HG03025 (cell line): ENCODE measurements around the gene MRC2.
"Not testable (repeated sequence)": the region's sequence is repeated elsewhere in the genome, so short reads cannot be mapped to it uniquely, and the experiment has no call there.

Experiments
- ATAC-seq: cut with Tn5 transposase; IDR thresholded peaks from one replicate; pipeline ENCODE4 v1.9.1; 2021; ENCODE audit warnings: mild to moderate bottlenecking, moderate library complexity; ENCODE audit not compliant: unreplicated experiment, low FRiP score

Gene MRC2

DNA sequence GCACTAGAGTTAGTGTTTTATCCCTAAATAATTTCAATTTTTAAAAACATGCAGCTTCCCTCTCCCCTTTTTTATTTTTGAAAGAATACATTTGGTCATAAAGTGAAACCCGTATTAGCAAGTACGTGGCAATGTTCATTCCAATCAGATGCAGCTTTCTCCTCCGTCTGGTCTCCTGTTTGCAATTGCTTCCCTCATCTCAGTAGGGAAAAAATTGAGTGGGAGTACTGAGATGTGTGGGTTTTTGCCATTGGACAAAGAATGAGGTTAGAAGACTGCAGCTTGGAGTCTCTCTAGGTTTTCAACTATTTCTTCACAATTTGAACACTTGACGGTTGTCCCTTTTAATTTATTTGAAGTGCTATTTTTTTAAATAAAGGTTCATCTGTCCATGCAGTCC, 14.4 kb upstream of the MRC2 start:
- not testable (repeated sequence) for ATAC-seq

- no peak for ATAC-seq
Measured at GRCh38 chr17:62614142-62614541, 13.3 kb upstream of the MRC2 start.

- ATAC-seq, result no peak
Measured at GRCh38 chr17:62615503-62615902, 12.0 kb upstream of the MRC2 start.

DNA sequence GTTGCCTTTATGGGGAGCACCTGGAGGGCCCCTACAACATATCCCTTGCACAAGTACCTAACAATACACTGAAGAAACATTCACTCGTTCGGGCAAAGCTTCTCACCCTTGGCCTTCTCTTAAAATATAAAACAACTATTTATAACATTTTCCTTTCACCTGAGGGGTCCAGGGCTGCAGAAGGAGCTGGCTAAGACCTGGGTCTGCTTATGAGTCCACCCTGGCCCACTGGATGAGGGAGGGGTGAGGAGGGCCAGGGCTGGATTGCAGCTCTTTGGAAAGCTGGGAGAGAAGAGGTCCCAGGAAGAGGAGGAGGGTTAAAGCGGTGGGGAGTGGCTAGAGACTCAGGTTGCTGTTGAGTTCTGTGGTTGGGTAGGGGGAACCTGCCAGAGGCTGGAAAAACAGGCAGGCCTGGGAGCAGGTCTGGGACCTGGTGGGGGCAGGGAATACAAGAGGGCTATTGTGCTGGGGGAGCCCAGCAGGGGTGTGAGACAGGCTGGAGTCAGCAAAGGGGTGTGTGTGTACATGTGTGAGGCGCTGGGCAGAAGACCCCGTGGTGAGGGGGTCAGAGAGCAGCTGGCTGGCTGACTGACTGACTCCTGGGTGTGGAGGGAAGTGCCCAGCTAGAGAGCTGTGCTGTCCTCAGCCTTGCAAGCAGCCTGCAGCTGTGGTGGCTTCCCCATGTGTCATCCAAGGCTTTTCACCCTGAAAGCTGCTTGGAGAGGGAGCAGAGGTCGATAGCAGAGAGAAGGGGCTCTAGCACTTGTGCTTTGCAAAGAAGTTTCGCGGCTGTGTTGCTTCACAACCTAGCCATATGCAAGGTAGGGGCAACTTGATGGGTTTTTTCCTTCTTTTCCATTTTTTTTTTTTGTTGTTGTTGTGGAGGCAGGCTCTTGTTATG, 10.2 kb upstream of the MRC2 start:
- ATAC-seq, result no peak

DNA sequence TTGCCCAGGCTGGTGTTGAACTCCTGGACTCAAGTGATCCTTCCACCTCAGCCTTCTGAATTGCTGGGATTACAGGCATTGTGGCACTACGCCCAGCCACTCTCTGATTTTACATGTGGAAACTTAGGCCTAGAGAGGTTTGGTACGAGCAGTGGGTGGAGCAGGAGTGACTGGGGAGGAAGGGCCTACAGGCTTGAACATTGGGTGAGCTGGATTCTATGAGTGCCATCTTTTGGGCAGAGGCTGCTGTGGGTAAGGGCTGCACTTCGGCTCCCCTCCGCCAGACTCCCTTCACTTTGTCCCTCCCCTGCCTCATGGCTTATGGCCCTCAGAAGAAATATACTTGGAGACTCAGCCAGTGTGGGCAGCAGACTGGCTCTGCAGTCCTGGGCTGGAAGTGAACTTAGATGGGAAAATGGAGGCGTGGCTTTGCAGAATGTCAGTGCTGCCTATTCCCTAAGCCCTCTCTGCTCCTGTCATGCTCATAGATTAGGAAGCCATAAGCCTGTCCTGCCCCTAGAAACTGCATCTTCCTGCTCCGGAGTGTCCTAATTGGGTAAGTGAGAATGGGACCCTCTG, 9.5 kb upstream of the MRC2 start:
- ATAC-seq, result no peak

GRCh38 chr17:62618647-62619416, 8.6 kb upstream of the MRC2 start:
- no peak for ATAC-seq

DNA sequence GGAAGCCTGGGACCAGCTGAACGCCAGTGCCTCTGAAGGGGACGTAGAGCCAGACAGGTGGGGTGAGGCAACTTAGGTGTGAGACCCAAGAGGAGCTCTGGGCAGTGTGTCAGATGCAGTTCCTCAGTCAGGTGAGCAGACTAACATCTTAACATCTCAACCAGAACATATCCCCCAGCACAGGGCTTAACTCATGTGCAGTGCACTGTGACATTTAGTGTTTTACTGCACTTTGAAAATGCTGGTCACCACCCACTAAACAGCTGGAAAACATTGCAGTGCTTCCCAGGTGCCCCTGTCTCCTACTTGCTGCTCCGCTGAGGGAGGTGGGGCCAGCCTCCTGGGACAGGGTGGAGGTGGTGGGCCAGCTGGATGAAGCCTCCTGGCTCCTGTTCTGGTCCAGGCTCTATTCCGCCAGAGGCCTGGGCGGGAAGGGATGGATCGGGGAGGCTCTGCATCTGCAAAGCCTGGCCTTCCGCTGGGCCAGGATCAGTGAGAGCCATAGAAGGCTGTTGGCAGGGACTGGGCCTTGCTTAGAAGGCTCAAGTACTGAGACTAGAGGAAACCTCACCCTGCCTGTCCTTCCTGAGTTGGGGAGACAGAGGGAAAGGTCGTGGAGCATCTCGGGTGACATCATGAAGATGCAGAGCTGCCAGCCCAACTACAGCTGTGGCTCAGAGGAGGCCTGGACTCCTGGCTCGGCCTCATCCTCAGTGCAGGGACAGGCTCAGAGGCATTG, 7.9 kb upstream of the MRC2 start:
- ATAC-seq, result no peak

- ATAC-seq, result no peak
Measured at GRCh38 chr17:62621223-62621622, 6.2 kb upstream of the MRC2 start.

GRCh38 chr17:62625184-62625869, 2.1 kb upstream of the MRC2 start:
- no peak for ATAC-seq

DNA sequence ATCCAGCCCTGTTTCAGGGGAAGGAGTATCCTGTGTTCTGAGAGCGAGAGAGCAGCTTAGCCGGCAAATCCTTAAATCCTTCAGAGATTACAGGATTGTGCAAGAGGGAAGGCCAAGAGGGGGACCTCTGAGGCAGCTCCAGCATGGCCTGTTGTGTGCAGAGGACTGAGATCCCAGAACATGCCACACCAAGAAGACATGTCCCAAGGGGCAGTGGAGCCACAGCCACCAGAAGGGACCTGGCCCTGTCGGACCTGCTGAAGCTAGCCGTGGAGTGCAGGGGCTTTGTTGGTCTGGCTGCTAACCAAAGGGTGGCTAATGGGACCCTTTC, 1.6 kb upstream of the MRC2 start:
- no peak for ATAC-seq

DNA sequence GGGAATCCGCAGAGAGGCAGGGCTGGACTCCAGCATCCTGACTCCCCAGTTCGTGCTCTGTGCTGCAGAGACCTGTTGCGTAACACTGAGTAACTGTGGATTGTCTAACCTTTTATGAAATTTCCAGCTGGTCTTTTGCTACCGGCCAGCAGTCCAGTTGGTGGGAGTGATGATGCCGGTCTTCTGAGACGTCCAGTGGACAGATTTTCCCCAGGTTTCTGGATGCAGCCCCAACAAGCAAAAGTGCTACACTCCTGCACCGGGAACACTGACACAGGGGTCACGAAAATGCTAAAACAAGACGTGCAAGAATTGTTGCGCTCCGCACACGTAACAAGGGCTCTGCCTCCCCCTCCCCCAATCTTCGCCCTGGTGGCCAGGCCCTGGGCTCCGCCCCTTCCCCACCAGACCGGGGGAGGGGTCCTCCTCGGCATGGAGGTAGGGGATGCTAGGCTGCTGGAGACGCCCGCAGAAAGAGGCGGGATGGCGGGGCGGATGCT, 701 bp upstream of the MRC2 start:
- ATAC-seq, result no peak

DNA sequence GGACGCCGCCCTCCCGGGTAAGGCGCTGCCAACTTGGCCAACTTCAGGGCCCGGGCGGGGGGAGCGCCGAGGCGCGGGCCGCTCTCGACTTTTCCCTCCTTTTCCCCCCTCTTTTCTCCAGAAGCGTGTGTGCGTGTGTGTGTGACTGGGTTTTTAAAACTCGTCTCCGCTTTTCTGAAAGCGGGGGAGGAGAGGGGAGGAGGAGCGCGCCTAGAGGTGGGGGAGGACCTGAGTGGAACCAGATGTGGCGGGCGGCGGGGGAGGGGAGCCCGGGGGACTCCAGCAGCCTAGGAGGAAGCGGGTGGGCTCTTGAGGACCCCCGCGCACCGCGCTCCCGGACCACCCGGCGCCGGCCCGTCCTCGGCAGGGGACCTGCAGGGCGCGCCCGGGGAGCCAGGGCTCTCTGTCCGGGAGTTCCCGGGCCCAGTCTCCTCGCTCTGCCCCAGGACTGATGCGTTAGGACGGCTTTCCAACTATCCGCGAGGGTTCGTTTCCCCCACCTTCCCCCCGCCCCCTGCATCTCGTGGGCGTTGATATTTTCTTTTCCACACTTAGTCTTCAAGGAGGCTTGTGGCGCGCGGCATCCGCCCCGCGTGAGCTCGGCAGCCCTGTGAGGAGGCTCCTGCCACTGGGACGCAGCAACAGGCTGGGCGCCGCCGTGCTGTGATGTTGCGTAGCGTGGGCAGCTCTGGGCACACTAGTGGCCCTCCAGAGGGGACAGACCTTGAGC, 599 bp downstream of the MRC2 start:
- ATAC-seq, result peak; percentile 23

GRCh38 chr17:62628831-62629555, 1.5 kb downstream of the MRC2 start:
- ATAC-seq, result no peak

DNA sequence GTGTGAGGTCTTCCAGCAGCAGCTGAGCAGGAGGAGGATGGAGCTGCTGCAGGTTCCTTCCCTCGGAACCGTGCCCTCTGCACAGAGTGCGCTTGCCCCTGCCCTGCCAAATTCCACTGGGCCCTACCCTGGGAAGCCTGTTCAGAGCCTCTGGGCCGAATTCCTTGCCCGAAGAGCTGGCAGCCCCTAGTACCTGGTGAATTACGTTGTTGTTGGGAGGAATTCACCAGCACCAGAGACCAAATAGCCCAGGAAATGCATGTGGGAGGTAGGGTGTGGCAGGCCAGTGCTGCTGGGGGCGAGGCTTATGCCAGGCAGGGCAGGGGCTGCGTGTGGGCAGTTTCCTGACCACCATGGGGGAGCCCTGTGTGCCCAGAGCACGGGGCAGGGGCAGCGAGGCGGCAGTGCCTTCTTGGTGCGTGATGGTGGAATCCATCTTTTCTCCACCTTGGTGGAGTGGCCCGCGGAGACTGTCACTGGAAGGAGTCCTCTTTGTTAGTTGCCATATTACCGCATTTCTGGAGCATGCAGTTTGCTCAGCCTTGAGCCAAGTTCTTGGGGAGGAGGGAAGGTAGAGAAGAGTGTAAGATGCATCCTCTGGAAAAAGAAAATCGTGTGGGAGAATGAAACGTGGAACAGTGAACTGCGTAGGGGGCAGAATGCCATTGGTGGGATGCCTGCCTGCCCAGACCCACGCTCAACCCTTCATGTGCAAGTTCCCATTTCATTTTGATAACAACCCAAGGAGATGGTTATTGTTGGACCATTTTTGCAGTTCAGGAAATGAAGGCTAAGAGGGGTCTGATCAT, 2.3 kb downstream of the MRC2 start:
- ATAC-seq, result no peak

GRCh38 chr17:62630365-62631085, 3.1 kb downstream of the MRC2 start:
- ATAC-seq, result no peak

DNA sequence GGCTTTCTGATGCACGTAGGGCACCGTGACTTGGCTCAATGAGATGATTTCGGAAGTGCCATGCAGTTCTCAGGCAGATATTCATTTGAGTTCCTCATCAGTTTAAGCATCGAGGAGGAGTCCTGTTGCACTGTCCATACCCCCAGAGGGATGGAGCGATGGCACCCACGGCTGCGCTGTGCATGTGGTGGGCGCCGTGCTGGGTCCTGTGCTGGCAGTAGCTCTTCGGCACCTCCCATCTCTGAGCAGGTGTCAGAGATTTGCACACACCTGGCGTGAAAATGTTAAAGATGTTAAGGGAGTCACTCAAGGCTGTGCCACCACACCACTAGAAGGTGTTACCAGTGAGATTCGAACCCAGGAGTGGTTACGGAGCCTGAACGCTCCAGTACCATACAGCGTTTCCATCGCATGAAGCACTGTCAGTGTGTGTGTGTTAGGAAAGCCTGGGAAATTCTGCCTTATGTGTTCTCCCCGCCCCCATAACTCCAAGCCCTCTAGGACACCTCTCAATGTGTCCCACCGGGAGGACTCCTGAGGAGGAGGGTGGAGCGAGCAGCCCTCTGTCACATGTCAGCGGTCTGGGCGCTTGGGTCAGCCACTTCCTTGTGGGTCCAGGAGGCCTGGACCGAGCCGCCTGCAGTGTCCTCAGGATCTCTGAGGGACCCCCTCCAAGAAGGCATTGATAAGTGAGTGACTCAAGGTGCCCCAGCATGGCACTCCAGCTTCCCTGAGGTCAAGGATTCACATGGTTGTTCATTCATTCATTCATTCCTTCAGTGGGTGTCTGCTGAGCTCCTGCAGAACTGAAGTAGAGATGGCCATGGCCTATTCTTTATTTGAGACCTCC, 3.8 kb downstream of the MRC2 start:
- ATAC-seq, result no peak
